Measurements from ENCODE around the gene CTNNAL1. TPM values are rescaled to one million over a fixed set of nuclear protein-coding genes. Genes with fewer than 3 reads are reported as not detected.
A peak's percentile ranks its signal among the peaks of the same experiment; 100 is the strongest.

CTNNAL1 gene
- total RNA-seq, 1 donor from 2014 or later, result 69.4 TPM

- TF ChIP-seq, protein P1, sequence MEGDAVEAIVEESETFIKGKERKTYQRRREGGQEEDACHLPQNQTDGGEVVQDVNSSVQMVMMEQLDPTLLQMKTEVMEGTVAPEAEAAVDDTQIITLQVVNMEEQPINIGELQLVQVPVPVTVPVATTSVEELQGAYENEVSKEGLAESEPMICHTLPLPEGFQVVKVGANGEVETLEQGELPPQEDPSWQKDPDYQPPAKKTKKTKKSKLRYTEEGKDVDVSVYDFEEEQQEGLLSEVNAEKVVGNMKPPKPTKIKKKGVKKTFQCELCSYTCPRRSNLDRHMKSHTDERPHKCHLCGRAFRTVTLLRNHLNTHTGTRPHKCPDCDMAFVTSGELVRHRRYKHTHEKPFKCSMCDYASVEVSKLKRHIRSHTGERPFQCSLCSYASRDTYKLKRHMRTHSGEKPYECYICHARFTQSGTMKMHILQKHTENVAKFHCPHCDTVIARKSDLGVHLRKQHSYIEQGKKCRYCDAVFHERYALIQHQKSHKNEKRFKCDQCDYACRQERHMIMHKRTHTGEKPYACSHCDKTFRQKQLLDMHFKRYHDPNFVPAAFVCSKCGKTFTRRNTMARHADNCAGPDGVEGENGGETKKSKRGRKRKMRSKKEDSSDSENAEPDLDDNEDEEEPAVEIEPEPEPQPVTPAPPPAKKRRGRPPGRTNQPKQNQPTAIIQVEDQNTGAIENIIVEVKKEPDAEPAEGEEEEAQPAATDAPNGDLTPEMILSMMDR (IDR thresholded peaks at IDR 0.05), result no peak
- H3K27ac ChIP-seq, result peak overlapping the region; percentile 7
- peaks cover 14% of the 10 kb centered on the region for H3K36me3 ChIP-seq
- ATAC-seq, result no peak
- DNase-seq, result no peak
- no peak overlapping the region for H3K4me3 ChIP-seq
- intact Hi-C loops (cut with DNase I), result no loop called here
- H3K27me3 ChIP-seq, result no peaks in the 10 kb centered on the region
- no peaks in the 10 kb centered on the region for H3K9me3 ChIP-seq
- H3K4me1 ChIP-seq, result peaks cover 28% of the 10 kb centered on the region
These were observed 4.2 kb upstream of the CTNNAL1 start for GRCh38 chr9:109017493-109017892.

- DNase-seq, result no peak
- H3K36me3 ChIP-seq, result peaks cover 14% of the 10 kb centered on the region
These were observed 3.8 kb upstream of the CTNNAL1 start for GRCh38 chr9:109017061-109017460.

GRCh38 chr9:109016132-109016531 lies 2.8 kb upstream of the CTNNAL1 start:
- no peak overlapping the region for H3K27ac ChIP-seq
- ATAC-seq (no peak), DNase-seq (no peak)
- no peaks in the 10 kb centered on the region for H3K27me3 ChIP-seq
- H3K9me3 ChIP-seq, result no peaks in the 10 kb centered on the region
- intact Hi-C loops (cut with DNase I), result no loop called here
- no peak overlapping the region for H3K4me3 ChIP-seq
- TF ChIP-seq, protein P1 (IDR thresholded peaks at IDR 0.05), result no peak
- H3K36me3 ChIP-seq, result peaks cover 14% of the 10 kb centered on the region
- peaks cover 38% of the 10 kb centered on the region for H3K4me1 ChIP-seq

More at GRCh38 chr9:109017061-109017460, 3.8 kb upstream of the CTNNAL1 start:
- Histone ChIP-seq H3K27me3 (no peaks in the 10 kb centered on the region), H3K4me3 (no peak overlapping the region), H3K9me3 (no peaks in the 10 kb centered on the region), H3K4me1 (peaks cover 28% of the 10 kb centered on the region), H3K27ac (peak overlapping the region; percentile 7)
- intact Hi-C loops (cut with DNase I), result no loop called here
- TF ChIP-seq, protein P1 (IDR thresholded peaks at IDR 0.05), result no peak
- no peak for ATAC-seq

DNA sequence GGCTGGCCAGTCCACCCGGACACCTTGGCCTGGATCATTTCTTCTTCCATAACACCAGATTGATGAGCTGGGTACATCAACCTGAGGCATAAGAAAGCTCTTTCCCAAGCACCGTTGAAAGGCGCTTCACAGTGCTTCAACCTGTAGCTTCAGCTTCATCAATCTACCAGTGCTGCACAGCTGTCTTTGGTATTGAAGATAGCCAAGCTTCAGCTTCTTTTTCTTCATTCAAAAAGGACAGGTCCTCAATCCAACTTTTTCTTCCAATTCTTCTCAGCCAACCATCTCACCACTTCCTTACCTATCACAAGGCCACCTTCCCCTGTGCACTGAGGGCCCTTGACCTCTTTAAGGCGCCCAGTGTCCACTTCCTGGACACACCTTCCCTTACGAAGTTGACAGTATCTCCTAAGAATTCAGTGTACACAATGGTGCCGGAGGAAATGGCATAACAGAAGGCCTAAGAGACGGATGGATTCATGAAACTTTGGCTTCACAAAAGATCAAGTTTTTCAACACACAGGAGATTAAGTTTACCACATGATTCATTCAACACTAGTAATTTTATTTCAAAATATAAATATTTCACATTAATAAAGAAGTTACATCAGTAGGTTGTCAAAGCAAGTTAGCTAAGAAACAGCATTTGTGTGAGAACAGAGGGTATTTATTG lies 1.4 kb upstream of the CTNNAL1 start:
- peaks cover 49% of the 10 kb centered on the region for H3K4me1 ChIP-seq
- TF ChIP-seq, protein P1 (IDR thresholded peaks at IDR 0.05), result no peak
- H3K36me3 ChIP-seq, result peaks cover 3% of the 10 kb centered on the region
- peak overlapping the region; percentile 89 for H3K27ac ChIP-seq
- intact Hi-C loops (cut with DNase I), result no loop called here
- no peak for ATAC-seq
- no peak overlapping the region for H3K4me3 ChIP-seq
- no peaks in the 10 kb centered on the region for H3K27me3 ChIP-seq
- no peaks in the 10 kb centered on the region for H3K9me3 ChIP-seq
- no peak for DNase-seq

DNA sequence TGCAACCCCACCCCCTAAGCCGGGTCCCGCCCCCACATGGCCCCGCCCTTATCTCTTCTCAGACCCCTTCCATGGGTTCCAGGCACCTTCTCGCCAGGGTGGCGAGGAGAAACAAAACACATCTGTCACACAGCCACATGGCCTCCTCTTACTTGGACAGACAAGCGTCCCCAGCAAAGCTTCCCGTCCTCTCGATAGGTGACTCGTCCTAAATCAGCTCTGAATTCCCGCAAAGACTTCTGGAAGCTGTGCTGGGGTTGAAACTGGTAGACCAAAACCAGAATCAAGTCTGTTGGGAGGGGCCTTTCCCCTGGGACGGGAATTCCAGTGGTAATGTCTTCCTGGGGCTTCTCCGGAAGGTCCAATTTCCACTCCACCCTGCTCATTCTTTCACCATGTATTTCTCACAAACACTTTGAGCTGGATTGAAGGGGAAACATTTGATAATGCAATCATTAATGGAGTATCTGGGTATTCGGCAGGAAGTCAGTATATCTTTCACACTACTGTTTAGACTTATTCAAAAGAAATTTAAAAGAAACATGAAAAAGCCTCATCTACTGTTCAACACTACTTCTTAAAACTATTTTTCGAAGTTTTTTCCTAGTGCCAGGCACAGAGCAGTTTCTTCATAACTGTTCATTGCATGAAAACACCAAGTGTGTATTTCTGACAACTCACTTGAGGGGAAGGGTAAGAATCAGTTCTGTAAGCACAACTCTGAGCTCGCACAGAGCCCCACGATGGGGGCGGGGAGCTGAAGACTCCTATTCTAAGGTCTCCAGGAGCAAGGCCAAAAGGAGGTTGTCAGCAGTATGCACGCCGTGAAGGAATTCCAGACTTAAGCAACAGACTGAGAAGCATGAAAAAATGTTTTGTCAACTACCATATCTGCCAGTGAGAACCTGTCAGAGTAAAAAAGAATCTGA lies 644 bp upstream of the CTNNAL1 start:
- TF ChIP-seq, protein P1 (IDR thresholded peaks at IDR 0.05), result no peak
- peak; percentile 65 for DNase-seq

More for the DNA sequence above, 644 bp upstream of the CTNNAL1 start:
- Histone ChIP-seq H3K4me1 (peaks cover 51% of the 10 kb centered on the region), H3K9me3 (no peaks in the 10 kb centered on the region), H3K27me3 (no peaks in the 10 kb centered on the region), H3K4me3 (peak overlapping the region; percentile 80), H3K27ac (peak overlapping the region; percentile 89), H3K36me3 (no peaks in the 10 kb centered on the region)
- intact Hi-C loops (cut with DNase I), result no loop called here
- no peak for ATAC-seq
